HCT116 (cell line): ENCODE data around the gene HCN4. TPM values are rescaled to one million over a fixed set of nuclear protein-coding genes. Genes with fewer than 3 reads are reported as not detected.

Experiments used
- ATAC-seq: fragments of 200-7000 bp; cut with Tn5 transposase; 2 replicates; pipeline ENCODE4 v1.9.1; 2020; ENCODE audit warnings: mild to moderate bottlenecking, moderate library complexity
- BruUV-seq: library from RNA; stranded (reverse); fragments of 400-500 nt; replicated peaks from 2 replicates; lab custom pipeline; 2021; lab: Mats Ljungman, UMichigan
- CTCF ChIA-PET: fragments of 300-600 bp; sonication (Branson Sonifier 250); formaldehyde crosslinking; loops from one replicate; lab custom pipeline; 2021; ENCODE audit warnings: antibody characterized with exemption; lab: Charles Lee
- POLR2A ChIA-PET: fragments of 300-600, 350-600 bp; sonication (Branson Sonifier 250); formaldehyde crosslinking; loops from one replicate; lab custom pipeline; 2021; ENCODE audit warnings: antibody characterized with exemption; lab: Charles Lee
- RAD21 ChIA-PET, 2 experiments: fragments of 300-600 bp; sonication (Branson Sonifier 250); formaldehyde crosslinking; loops; one replicate each; lab custom pipeline; 2023; ENCODE audit warnings: low total read pairs in 2 of 2; ENCODE audit not compliant: uncharacterized antibody in 2 of 2, unreplicated experiment in 2 of 2, low non-redundant PET in 1 of 2; lab: Charles Lee
- DNase-seq: peaks from one replicate; pipeline ENCODE4 v3.0.0-alpha.2; 2010; ENCODE audit warnings: low read depth, low spot score
- H2AFZ ChIP-seq: fragments of 200-600 bp; shearing (Covaris generic), sonication (generic); 2 replicates; pipeline ENCODE4 v1.6.1; 2017; ENCODE audit warnings: low read depth, mixed run types, mixed read lengths, antibody characterized with exemption, low read length; ENCODE audit not compliant: poor library complexity, severe bottlenecking
- H3K27ac ChIP-seq: 2 replicates; pipeline ENCODE4 v1.5.1; 2012; ENCODE audit warnings: low read depth, low read length
- H3K27me3 ChIP-seq: fragments of 200-600 bp; sonication (generic); 2 replicates; pipeline ENCODE4 v1.6.1; 2016; ENCODE audit warnings: mixed run types, low read length, mixed read lengths; ENCODE audit not compliant: insufficient read depth
- H3K36me3 ChIP-seq, 2 experiments: fragments of 200-500 bp in 1 of 2; fragments of 200-600 bp in 1 of 2; sonication (Bioruptor generic) in 1 of 2; sonication (generic) in 1 of 2; 2 replicates each; pipeline versions ENCODE4 v1.5.1 to v1.6.1; 2014 to 2016; ENCODE audit warnings: low read length in 2 of 2, inconsistent platforms in 1 of 2, mixed read lengths in 1 of 2, mixed run types in 1 of 2; ENCODE audit not compliant: insufficient read depth in 2 of 2, control insufficient read depth in 1 of 2
- H3K4me1 ChIP-seq, 2 experiments: fragments of 200-600 bp in 1 of 2; sonication (generic) in 1 of 2; 2 replicates each; pipeline versions ENCODE4 v1.5.1 to v1.6.1; 2012 to 2017; ENCODE audit warnings: low read length in 2 of 2, inconsistent platforms in 1 of 2, mild to moderate bottlenecking in 1 of 2, mixed read lengths in 1 of 2, mixed run types in 1 of 2, moderate library complexity in 1 of 2; ENCODE audit not compliant: insufficient read depth in 2 of 2, control insufficient read depth in 1 of 2
- H3K4me2 ChIP-seq: fragments of 200-600 bp; sonication (generic); 2 replicates; pipeline ENCODE4 v1.6.1; 2017; ENCODE audit warnings: mixed run types, low read length, mixed read lengths
- H3K4me3 ChIP-seq, 2 experiments: fragments of 200-600 bp in 1 of 2; sonication (generic) in 1 of 2; replicated peaks in 1 of 2; 2 replicates each; pipeline ENCODE4 v1.5.1; 2011 to 2016; ENCODE audit warnings: low read length in 2 of 2, control low read depth in 1 of 2, low read depth in 1 of 2, mild to moderate bottlenecking in 1 of 2, mixed read lengths in 1 of 2, mixed run types in 1 of 2
- H3K79me2 ChIP-seq: fragments of 200-600 bp; sonication (generic); 2 replicates; pipeline ENCODE4 v1.6.1; 2017; ENCODE audit warnings: mild to moderate bottlenecking, mixed run types, low read length, moderate library complexity, mixed read lengths; ENCODE audit not compliant: insufficient read depth
- H3K9ac ChIP-seq: fragments of 200-600 bp; sonication (generic); 2 replicates; pipeline ENCODE4 v1.6.1; 2016; ENCODE audit warnings: low read length, mixed read lengths
- H3K9me2 ChIP-seq: fragments of 200-600 bp; sonication (generic), shearing (Covaris generic); 2 replicates; pipeline ENCODE4 v1.6.1; 2017; ENCODE audit warnings: mixed run types, mild to moderate bottlenecking, moderate library complexity; ENCODE audit not compliant: insufficient read depth
- H3K9me3 ChIP-seq, 2 experiments: fragments of 200-500 bp in 1 of 2; fragments of 200-600 bp in 1 of 2; sonication (Bioruptor generic) in 1 of 2; sonication (generic) in 1 of 2; 2 replicates each; pipeline ENCODE4 v1.6.1; 2014 to 2017; ENCODE audit warnings: low read length in 2 of 2, mixed read lengths in 2 of 2, inconsistent platforms in 1 of 2, low read depth in 1 of 2, mild to moderate bottlenecking in 1 of 2, mixed run types in 1 of 2, moderate library complexity in 1 of 2; ENCODE audit not compliant: control insufficient read depth in 1 of 2, insufficient read depth in 1 of 2
- H4K20me1 ChIP-seq: fragments of 200-600 bp; sonication (generic), shearing (Covaris generic); 2 replicates; pipeline ENCODE4 v1.6.1; 2017; ENCODE audit warnings: mixed run types, mild to moderate bottlenecking, moderate library complexity; ENCODE audit not compliant: insufficient read depth
- CEBPB ChIP-seq: IDR thresholded peaks from 2 replicates; pipeline ENCODE4 v1.6.1; 2012; ENCODE audit warnings: low read depth
- ELF1 ChIP-seq: IDR thresholded peaks from 2 replicates; pipeline ENCODE4 v1.6.1; 2012; ENCODE audit warnings: low read depth, borderline replicate concordance
- EZH2phosphoT487 ChIP-seq: fragments of 200-600 bp; IDR thresholded peaks from 2 replicates; pipeline ENCODE4 v1.6.1; 2018; ENCODE audit warnings: antibody characterized with exemption, borderline replicate concordance
- FOSL1 ChIP-seq: IDR thresholded peaks from 2 replicates; pipeline ENCODE4 v1.6.1; 2012; ENCODE audit warnings: low read depth
- JUND ChIP-seq: IDR thresholded peaks from 2 replicates; pipeline ENCODE4 v1.6.1; 2012
- MAX ChIP-seq: IDR thresholded peaks from 2 replicates; pipeline ENCODE4 v1.6.1; 2012
- POLR2A ChIP-seq: IDR thresholded peaks from 2 replicates; pipeline ENCODE4 v1.7.0; 2011; ENCODE audit warnings: borderline replicate concordance; ENCODE audit not compliant: insufficient read depth, insufficient read length; ENCODE audit errors: extremely low read depth
- POLR2AphosphoS5 ChIP-seq: IDR thresholded peaks from 2 replicates; pipeline ENCODE4 v1.6.1; 2011; ENCODE audit warnings: mild to moderate bottlenecking, low read depth, low read length, moderate library complexity
- RAD21 ChIP-seq: IDR thresholded peaks from 2 replicates; pipeline ENCODE4 v1.6.1; 2012; ENCODE audit warnings: low read depth, mild to moderate bottlenecking
- REST ChIP-seq: IDR thresholded peaks from 2 replicates; pipeline ENCODE4 v1.6.1; 2012; ENCODE audit warnings: low read depth
- SRF ChIP-seq: IDR thresholded peaks from 2 replicates; pipeline ENCODE4 v1.6.1; 2012; ENCODE audit warnings: low read depth
- TCF7L2 ChIP-seq: IDR thresholded peaks from 2 replicates; pipeline ENCODE4 v1.7.0; 2011; ENCODE audit warnings: borderline replicate concordance, inconsistent platforms; ENCODE audit not compliant: insufficient read depth, insufficient read length; ENCODE audit errors: extremely low read depth
- ZBTB33 ChIP-seq: IDR thresholded peaks from 2 replicates; pipeline ENCODE4 v1.6.1; 2011; ENCODE audit warnings: mild to moderate bottlenecking, low read length, moderate library complexity; ENCODE audit not compliant: insufficient replicate concordance; ENCODE audit errors: extremely low read depth
- ZFX ChIP-seq: fragments of 450-650 bp; IDR thresholded peaks from 2 replicates; pipeline ENCODE4 v1.6.1; 2017
- ZNF274 ChIP-seq: fragments of 200-500 bp; sonication (Bioruptor generic); IDR thresholded peaks from 2 replicates; pipeline ENCODE4 v1.6.1; 2014; ENCODE audit warnings: mild to moderate bottlenecking, low read depth, low read length, inconsistent platforms
- intact Hi-C: fragments of 100-400 bp; cut with micrococcal nuclease; formaldehyde crosslinking; loops from 2 replicates; pipeline ENCODE4 v1.10.0; 2022
- total RNA-seq: library from RNA; stranded (reverse); gene quantifications from one replicate; pipeline ENCODE4 v1.2.1, GENCODE V29; 2021; ENCODE audit not compliant: unreplicated experiment

HCN4 gene
- total RNA-seq, 1 experiment from 2014 or later, result 1.7 TPM

GRCh38 chr15:73398861-73399260, 30.1 kb upstream of the HCN4 start:
- Histone ChIP-seq H3K27me3 (peaks cover 3% of the 10 kb centered on the region; the same call in 1 of the 2 replicates), H4K20me1 (no peaks in the 10 kb centered on the region), H3K79me2 (no peaks in the 10 kb centered on the region), H3K27ac (no peak overlapping the region), H3K9me3 (no peaks in the 10 kb centered on the region), H3K9ac (no peak overlapping the region), H3K4me1 (no peaks in the 10 kb centered on the region), H3K4me3 (no peak overlapping the region), H3K9me2 (no peaks in the 10 kb centered on the region), H3K4me2 (no peak overlapping the region), H2AFZ (no peak overlapping the region), H3K36me3 (no peaks in the 10 kb centered on the region)
- CTCF ChIA-PET, result no interaction called here
- RAD21 ChIA-PET, result no interaction called here
- no TSS peak for BruUV-seq
- no peak for ATAC-seq
- POLR2A ChIA-PET, result no interaction called here
- intact Hi-C loops, result no loop called here
- no peak for TF ChIP-seq POLR2AphosphoS5
- TF ChIP-seq CEBPB, result no peak
- TF ChIP-seq REST, result no peak
- TF ChIP-seq MAX, result no peak
- no peak for TF ChIP-seq ZBTB33
- TF ChIP-seq SRF, result no peak
- no peak for TF ChIP-seq POLR2A
- no peak for TF ChIP-seq FOSL1
- TF ChIP-seq JUND, result no peak
- no peak for TF ChIP-seq ZFX
- no peak for TF ChIP-seq TCF7L2
- no peak for TF ChIP-seq ELF1
- TF ChIP-seq EZH2phosphoT487, result no peak
- no peak for TF ChIP-seq ZNF274
- no peak for TF ChIP-seq RAD21
- no peak for DNase-seq
